GM10847 (cell line): ENCODE data around the gene GPD1L.

Source experiments
- POLR2A ChIP-seq: IDR thresholded peaks from 2 replicates; pipeline ENCODE4 v1.6.1; 2011; ENCODE audit not compliant: insufficient read length; ENCODE audit errors: extremely low read depth

GPD1L gene

DNA sequence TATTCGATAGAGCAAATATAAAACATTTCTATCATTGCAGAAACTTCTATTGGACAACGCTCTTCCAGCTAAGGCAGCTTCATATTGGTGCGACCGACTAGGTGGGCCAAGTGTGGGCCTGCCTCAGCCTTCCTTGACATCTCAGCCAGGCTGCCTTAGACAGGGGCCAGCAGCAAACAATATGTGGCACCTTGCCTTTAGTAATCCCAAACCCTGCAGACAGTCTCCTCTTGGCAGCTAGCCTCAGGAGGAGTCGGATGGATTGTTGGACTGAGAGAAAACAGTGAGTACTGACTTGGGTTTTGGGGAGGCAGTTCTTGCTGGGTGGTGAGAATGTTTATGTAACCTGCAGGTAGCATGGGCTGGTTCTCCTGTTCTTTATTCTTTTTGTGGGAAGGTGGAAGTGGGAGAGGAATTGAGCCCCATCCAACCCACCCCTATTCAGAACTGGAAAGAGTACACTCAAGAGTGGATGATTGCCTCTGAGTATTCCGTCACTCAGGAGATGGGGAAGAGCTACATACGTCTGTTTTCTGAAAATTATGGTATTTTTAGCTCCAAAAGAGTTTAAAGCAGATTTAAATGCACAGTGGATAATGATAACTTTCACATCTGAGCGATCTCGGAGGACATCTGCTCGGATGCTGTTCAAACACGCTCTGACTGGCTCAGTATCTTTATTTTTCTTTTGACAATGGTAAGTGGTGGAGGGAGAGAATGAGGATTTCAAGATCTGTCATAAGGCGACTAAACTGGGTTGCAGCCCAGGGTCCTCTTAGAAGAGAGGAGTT is 47.2 kb downstream of the GPD1L start:
- no peak for TF ChIP-seq POLR2A

- no peak for TF ChIP-seq POLR2A
Measured at GRCh38 chr3:32154205-32154579, 47.8 kb downstream of the GPD1L start.

GRCh38 chr3:32155117-32155516 is 48.7 kb downstream of the GPD1L start:
- no peak for TF ChIP-seq POLR2A

GRCh38 chr3:32157600-32158264 is 51.3 kb downstream of the GPD1L start:
- TF ChIP-seq POLR2A = no peak

- no peak for TF ChIP-seq POLR2A
Measured at GRCh38 chr3:32160706-32161214, 54.3 kb downstream of the GPD1L start.

GRCh38 chr3:32165442-32165841 is 59.0 kb downstream of the GPD1L start:
- TF ChIP-seq POLR2A = no peak

DNA sequence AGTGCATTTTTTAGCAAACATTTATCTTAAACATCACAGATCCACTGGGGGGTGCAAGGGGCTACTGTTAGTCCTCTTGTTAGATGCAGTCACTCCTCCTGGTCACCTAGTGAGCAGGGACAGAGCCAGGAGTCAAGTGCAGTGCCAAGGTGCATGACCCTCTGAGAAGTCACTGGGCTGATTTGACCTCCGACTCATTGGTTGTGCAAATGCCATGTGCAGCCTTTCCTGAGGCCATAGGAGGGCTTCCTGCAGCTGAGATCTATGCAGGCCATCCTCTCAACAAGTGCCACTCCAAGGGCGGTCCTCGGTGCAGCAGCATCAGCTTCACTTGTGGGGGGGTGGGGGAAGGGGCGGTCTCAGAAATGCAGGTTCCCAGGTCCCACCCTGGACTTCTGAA is 60.2 kb downstream of the GPD1L start:
- no peak for TF ChIP-seq POLR2A

DNA sequence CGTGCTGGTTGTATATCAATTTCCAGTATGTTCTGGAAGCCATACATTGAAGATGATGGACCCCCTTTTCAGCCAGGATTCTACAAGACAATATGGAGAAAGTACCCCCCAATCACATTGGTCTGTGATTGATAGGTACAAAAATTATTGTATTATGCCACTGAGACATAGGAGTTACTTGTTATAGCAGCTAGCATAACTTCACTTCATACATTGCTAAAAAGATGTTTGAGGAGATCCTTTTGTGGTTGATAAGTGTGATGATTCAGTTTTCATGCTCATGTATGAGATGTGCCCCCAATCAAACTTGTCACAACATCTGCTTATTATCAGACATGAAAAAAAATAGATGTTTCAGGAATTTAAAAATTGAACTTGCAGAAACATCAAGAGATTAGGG is 66.0 kb downstream of the GPD1L start:
- TF ChIP-seq POLR2A = no peak

- no peak for TF ChIP-seq POLR2A
Measured at GRCh38 chr3:32175607-32176197, 69.3 kb downstream of the GPD1L start.

GRCh38 chr3:32176989-32177701 is 70.7 kb downstream of the GPD1L start:
- TF ChIP-seq POLR2A = no peak

DNA sequence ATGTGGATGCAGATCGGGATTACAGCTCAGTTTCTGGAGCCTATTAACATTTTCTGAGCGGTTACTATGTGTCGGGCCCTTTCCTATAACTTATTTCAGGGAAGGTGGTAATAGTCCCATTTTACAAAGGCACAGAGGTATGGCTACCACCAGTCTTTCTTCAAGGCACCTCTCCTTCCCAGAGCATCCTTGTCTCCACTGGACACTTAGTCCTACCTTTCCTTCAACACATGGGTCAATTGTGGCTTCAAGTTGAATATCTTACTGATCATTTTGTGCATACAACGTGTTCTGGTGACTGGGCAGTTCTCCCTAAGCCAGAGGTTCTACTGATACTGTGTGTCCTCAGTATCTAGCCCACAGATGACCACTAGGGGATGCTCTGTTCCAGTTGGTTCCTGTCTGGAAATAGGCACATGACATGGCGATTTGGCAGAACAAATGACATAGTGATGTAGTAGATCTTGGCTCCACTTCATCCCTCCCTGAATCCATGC is 71.3 kb downstream of the GPD1L start:
- no peak for TF ChIP-seq POLR2A

DNA sequence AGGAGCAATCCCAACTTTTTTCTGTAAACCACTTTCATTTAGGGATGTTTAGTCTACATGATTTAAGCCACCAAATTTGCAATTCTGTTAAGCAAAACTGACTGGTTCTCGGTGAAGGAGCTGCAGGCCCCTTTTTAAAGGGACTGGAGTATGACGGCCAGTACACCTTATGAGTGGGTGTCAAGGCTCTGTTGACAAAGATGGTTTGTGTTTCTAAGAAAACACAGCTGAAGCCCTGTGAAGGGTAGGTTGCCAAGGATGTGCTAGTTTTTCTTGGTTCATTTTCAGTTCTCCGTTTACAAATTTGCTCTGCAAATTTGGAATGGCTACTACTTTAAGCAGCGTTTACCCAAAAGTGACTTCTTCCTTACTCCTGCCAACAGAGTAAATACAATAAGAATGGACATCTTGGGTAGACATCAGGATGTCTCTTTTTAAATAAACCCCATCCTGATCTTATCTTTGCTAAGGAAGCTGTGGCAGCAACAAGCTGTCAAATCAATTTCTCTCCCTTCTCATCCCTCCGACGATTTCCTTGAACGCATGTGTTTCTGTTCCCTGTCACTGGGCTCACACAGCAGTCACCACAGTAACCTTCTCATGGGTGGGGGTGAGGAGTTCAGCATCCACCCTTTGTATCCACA is 73.8 kb downstream of the GPD1L start:
- no peak for TF ChIP-seq POLR2A

- TF ChIP-seq POLR2A = no peak
Measured at GRCh38 chr3:32181365-32181764, 74.9 kb downstream of the GPD1L start.

- no peak for TF ChIP-seq POLR2A
Measured at GRCh38 chr3:32181796-32182195, 75.4 kb downstream of the GPD1L start.

DNA sequence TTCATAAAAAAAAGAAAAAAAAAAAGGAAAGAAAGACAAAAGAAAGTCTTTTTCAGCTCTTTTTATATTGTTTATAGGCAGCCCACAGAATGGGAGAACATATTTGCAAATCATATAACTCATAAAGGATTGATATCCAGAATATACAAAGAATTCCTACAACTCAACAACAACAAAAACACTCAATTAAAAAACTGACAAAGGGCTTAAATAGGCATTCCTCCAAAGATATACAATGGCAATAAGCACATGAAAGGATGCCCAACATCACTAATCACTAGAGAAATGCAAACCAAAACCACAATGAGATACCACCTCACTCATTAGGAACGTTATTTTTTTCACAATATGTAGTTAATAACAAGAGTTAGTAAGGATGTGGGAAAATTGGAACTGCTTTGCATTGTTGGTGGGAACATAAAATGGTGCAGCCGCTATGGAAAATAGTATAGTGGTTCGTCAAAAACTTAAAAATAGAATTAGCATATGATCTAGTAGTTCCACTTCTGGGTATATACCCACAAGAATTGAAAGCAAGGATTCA is 77.8 kb downstream of the GPD1L start:
- TF ChIP-seq POLR2A = no peak

- no peak for TF ChIP-seq POLR2A
Measured at GRCh38 chr3:32186097-32186496, 79.7 kb downstream of the GPD1L start.
